SKM-1 treated with dmso at 0.1 percent for 144 hours (cell line): ENCODE results near the gene RSPH1.
A peak's percentile ranks its signal among the peaks of the same experiment; 100 is the strongest.

ENCODE experiments used
- DNase-seq: peaks from one replicate; lab custom pipeline; 2025; ENCODE audit not compliant: unreplicated experiment; lab: John Stamatoyannopoulos, UW

The RSPH1 gene

GRCh38 chr21:42513985-42514882 is 18.2 kb upstream of the RSPH1 start:
- DNase-seq, result no peak

- no peak for DNase-seq
These were observed 17.3 kb upstream of the RSPH1 start, which contains the start of gene SLC37A1 for GRCh38 chr21:42513151-42513984. Gene SLC37A1, plus strand, starts transcription at chr21:42513852. Its CDS starts 4,603 bp downstream, at chr21:42518455.

- no peak for DNase-seq
These were observed 16.5 kb upstream of the RSPH1 start for GRCh38 chr21:42512346-42513034.

GRCh38 chr21:42509244-42509643 is 13.2 kb upstream of the RSPH1 start:
- DNase-seq, result no peak

- DNase-seq, result no peak
These were observed 12.3 kb upstream of the RSPH1 start for GRCh38 chr21:42508371-42508770.

GRCh38 chr21:42507418-42507817 is 11.4 kb upstream of the RSPH1 start:
- no peak for DNase-seq

GRCh38 chr21:42505090-42505726 is 9.2 kb upstream of the RSPH1 start:
- peak; percentile 10 for DNase-seq

GRCh38 chr21:42503711-42504110 is 7.7 kb upstream of the RSPH1 start:
- DNase-seq, result peak; percentile 17

- no peak for DNase-seq
These were observed 4.7 kb upstream of the RSPH1 start for GRCh38 chr21:42500736-42501135.

- DNase-seq, result no peak
These were observed 4.2 kb upstream of the RSPH1 start for GRCh38 chr21:42500225-42500624.

GRCh38 chr21:42499444-42500112 is 3.6 kb upstream of the RSPH1 start:
- DNase-seq, result no peak

- DNase-seq, result no peak
These were observed 2.0 kb upstream of the RSPH1 start for GRCh38 chr21:42498012-42498411.

- no peak for DNase-seq
These were observed 797 bp upstream of the RSPH1 start for GRCh38 chr21:42496839-42497202.

GRCh38 chr21:42495765-42496119 is 282 bp downstream of the RSPH1 start:
- no peak for DNase-seq

- no peak for DNase-seq
These were observed 997 bp downstream of the RSPH1 start for GRCh38 chr21:42495027-42495426.

- DNase-seq, result no peak
These were observed 2.6 kb downstream of the RSPH1 start for GRCh38 chr21:42493109-42494060.

GRCh38 chr21:42492201-42492600 is 3.8 kb downstream of the RSPH1 start:
- no peak for DNase-seq

- no peak for DNase-seq
These were observed 4.7 kb downstream of the RSPH1 start for GRCh38 chr21:42491328-42491727.

- DNase-seq, result no peak
These were observed 5.3 kb downstream of the RSPH1 start for GRCh38 chr21:42490720-42491119.
